ENCODE measurements around the gene RELN.

- TF ChIP-seq CTCF (IDR thresholded peaks at IDR 0.05) = no peak
- TF ChIP-seq ZFX (IDR thresholded peaks at IDR 0.05; ENCODE audit: borderline replicate concordance) = no peak
These were observed 520.1 kb downstream of the RELN start for GRCh38 chr7:103469095-103469948.

Data from 22Rv1 (cell line).